Gastroesophageal sphincter (tissue), 3 donors: Measurements from ENCODE around the gene DDX20.

ENCODE experiments used
- EP300 ChIP-seq: sonication (generic); formaldehyde crosslinking; IDR thresholded peaks from one replicate; pipeline ENCODE4 v1.6.1; 2017; ENCODE audit warnings: antibody characterized with exemption, mild to moderate bottlenecking
- POLR2A ChIP-seq, 2 donors: fragments of 450-650 bp; IDR thresholded peaks; one replicate each; pipeline ENCODE4 v1.6.1; 2017; ENCODE audit warnings: antibody characterized with exemption in 2 of 2, mild to moderate bottlenecking in 2 of 2, moderate library complexity in 1 of 2
- TF ChIP-seq, protein P1 (sequence below), 4 experiments: fragments of 200-600 bp in 2 of 4; fragments of 450-650 bp in 2 of 4; sonication (generic) in 1 of 4; IDR thresholded peaks; one replicate each; pipeline ENCODE4 v1.5.1; 2017 to 2019; ENCODE audit warnings: antibody characterized with exemption in 4 of 4, mild to moderate bottlenecking in 2 of 4, moderate library complexity in 2 of 4

GRCh38 chr1:111778541-111779051, 22.9 kb downstream of the DDX20 start:
- TF ChIP-seq, protein P1, sequence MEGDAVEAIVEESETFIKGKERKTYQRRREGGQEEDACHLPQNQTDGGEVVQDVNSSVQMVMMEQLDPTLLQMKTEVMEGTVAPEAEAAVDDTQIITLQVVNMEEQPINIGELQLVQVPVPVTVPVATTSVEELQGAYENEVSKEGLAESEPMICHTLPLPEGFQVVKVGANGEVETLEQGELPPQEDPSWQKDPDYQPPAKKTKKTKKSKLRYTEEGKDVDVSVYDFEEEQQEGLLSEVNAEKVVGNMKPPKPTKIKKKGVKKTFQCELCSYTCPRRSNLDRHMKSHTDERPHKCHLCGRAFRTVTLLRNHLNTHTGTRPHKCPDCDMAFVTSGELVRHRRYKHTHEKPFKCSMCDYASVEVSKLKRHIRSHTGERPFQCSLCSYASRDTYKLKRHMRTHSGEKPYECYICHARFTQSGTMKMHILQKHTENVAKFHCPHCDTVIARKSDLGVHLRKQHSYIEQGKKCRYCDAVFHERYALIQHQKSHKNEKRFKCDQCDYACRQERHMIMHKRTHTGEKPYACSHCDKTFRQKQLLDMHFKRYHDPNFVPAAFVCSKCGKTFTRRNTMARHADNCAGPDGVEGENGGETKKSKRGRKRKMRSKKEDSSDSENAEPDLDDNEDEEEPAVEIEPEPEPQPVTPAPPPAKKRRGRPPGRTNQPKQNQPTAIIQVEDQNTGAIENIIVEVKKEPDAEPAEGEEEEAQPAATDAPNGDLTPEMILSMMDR (IDR thresholded peaks at IDR 0.05): no peak
- TF ChIP-seq POLR2A (IDR thresholded peaks at IDR 0.05) (no peak), EP300 (no peak)
